H1 (cell line): ENCODE measurements around the gene IFNL1. TPM values are rescaled to one million over a fixed set of nuclear protein-coding genes. Genes with fewer than 3 reads are reported as not detected.
A peak's percentile ranks its signal among the peaks of the same experiment; 100 is the strongest.

Experiments used
- CTCF ChIA-PET: fragments of 300-600 bp; sonication (Branson Sonifier 250); formaldehyde crosslinking; loops from one replicate; lab custom pipeline; 2021; ENCODE audit not compliant: partially characterized antibody; lab: Charles Lee
- POLR2A ChIA-PET: fragments of 300-600 bp; sonication (Branson Sonifier 250); formaldehyde crosslinking; loops from one replicate; lab custom pipeline; 2021; ENCODE audit warnings: inconsistent platforms; ENCODE audit not compliant: partially characterized antibody; lab: Charles Lee
- DNase-seq, 2 experiments: peaks; one replicate each; pipeline versions ENCODE4 v3.0.0 to v3.0.0-alpha.2; 2010 to 2022; ENCODE audit warnings: low spot score in 2 of 2, low read depth in 1 of 2, mixed read lengths in 1 of 2
- FAIRE-seq: peaks from 2 replicates; lab custom pipeline; 2011; peaks lifted over from hg19 to GRCh38; lab: Jason Lieb, UNC
- H2AFZ ChIP-seq: 2 replicates; pipeline ENCODE4 v1.8.1; 2012; ENCODE audit warnings: low read length, inconsistent platforms
- H2AK5ac ChIP-seq: 2 replicates; pipeline ENCODE4 v1.6.1; 2013; ENCODE audit warnings: low read depth, low read length
- H2BK120ac ChIP-seq: replicated peaks from 2 replicates; pipeline ENCODE3; 2013; ENCODE audit warnings: low read depth, low read length, inconsistent platforms
- H2BK12ac ChIP-seq: 2 replicates; pipeline ENCODE4 v1.6.1; 2013; ENCODE audit warnings: low read depth, low read length
- H2BK15ac ChIP-seq: 2 replicates; pipeline ENCODE4 v1.6.1; 2013; ENCODE audit warnings: low read length
- H2BK20ac ChIP-seq: 2 replicates; pipeline ENCODE4 v1.6.1; 2013; ENCODE audit warnings: low read length
- H2BK5ac ChIP-seq: 2 replicates; pipeline ENCODE4 v1.6.1; 2013; ENCODE audit warnings: low read depth, low read length
- H3K14ac ChIP-seq: 2 replicates; pipeline ENCODE4 v1.6.1; 2013; ENCODE audit warnings: inconsistent platforms; ENCODE audit not compliant: insufficient read length
- H3K18ac ChIP-seq: 2 replicates; pipeline ENCODE4 v1.6.1; 2013; ENCODE audit warnings: low read length; ENCODE audit errors: extremely low read depth
- H3K23ac ChIP-seq: 2 replicates; pipeline ENCODE4 v1.6.1; 2013; ENCODE audit warnings: inconsistent platforms; ENCODE audit not compliant: insufficient read length
- H3K23me2 ChIP-seq: 2 replicates; pipeline ENCODE4 v1.6.1; 2013; ENCODE audit warnings: low read depth, low read length
- H3K27ac ChIP-seq: 2 replicates; pipeline ENCODE4 v1.6.1; 2011; ENCODE audit warnings: low read depth, low read length, inconsistent platforms
- H3K27me3 ChIP-seq, 4 experiments: replicated peaks in 1 of 4; 1 replicate in 1 of 4; 2 replicates in 3 of 4; pipeline versions ENCODE4 v1.6.1 to v1.8.1; 2011 to 2013; ENCODE audit warnings: low read length in 3 of 4, mild to moderate bottlenecking in 3 of 4, inconsistent platforms in 2 of 4, mixed read lengths in 2 of 4, moderate library complexity in 1 of 4; ENCODE audit not compliant: control insufficient read depth in 3 of 4, insufficient read depth in 3 of 4; ENCODE audit errors: extremely low read depth in 1 of 4
- H3K36me3 ChIP-seq, 4 experiments: 2 replicates each; pipeline versions ENCODE4 v1.6.1 to v1.8.1; 2011 to 2013; ENCODE audit warnings: mild to moderate bottlenecking in 4 of 4, low read length in 3 of 4, moderate library complexity in 2 of 4, control low read depth in 1 of 4, inconsistent platforms in 1 of 4; ENCODE audit not compliant: insufficient read depth in 4 of 4, control insufficient read depth in 2 of 4
- H3K4ac ChIP-seq: replicated peaks from 2 replicates; pipeline ENCODE3; 2013; ENCODE audit warnings: low read length, low read depth, mixed read lengths, inconsistent platforms; ENCODE audit not compliant: insufficient read length
- H3K4me1 ChIP-seq, 4 experiments: replicated peaks in 1 of 4; 1 replicate in 1 of 4; 2 replicates in 3 of 4; pipeline versions ENCODE4 v1.6.1 to v1.8.1; 2011 to 2013; ENCODE audit warnings: low read length in 3 of 4, inconsistent platforms in 2 of 4, mixed read lengths in 1 of 4; ENCODE audit not compliant: insufficient read depth in 4 of 4, control insufficient read depth in 3 of 4
- H3K4me2 ChIP-seq, 2 experiments: 2 replicates each; pipeline versions ENCODE4 v1.6.1 to v1.8.1; 2011 to 2013; ENCODE audit warnings: low read depth in 2 of 2, low read length in 2 of 2, control low read depth in 1 of 2, inconsistent platforms in 1 of 2, mild to moderate bottlenecking in 1 of 2; ENCODE audit not compliant: insufficient read depth in 1 of 2
- H3K4me3 ChIP-seq, 4 experiments: fragments of 200-600, 300-600 bp in 1 of 4; sonication (generic), shearing (Covaris generic), sonication (Bioruptor Twin) in 1 of 4; 2 replicates each; pipeline versions ENCODE4 v1.5.1 to v1.8.1; 2011 to 2016; ENCODE audit warnings: low read length in 4 of 4, low read depth in 3 of 4, control low read depth in 2 of 4, inconsistent platforms in 2 of 4, mild to moderate bottlenecking in 2 of 4, mixed read lengths in 1 of 4, moderate library complexity in 1 of 4; ENCODE audit not compliant: insufficient read depth in 2 of 4; ENCODE audit errors: extremely low read depth in 1 of 4
- H3K56ac ChIP-seq: replicated peaks from 2 replicates; pipeline ENCODE3; 2013; ENCODE audit warnings: low read depth, mild to moderate bottlenecking, mixed read lengths, low read length, inconsistent platforms; ENCODE audit not compliant: insufficient read length
- H3K79me1 ChIP-seq: 2 replicates; pipeline ENCODE4 v1.6.1; 2013; ENCODE audit warnings: low read depth, low read length, control low read depth
- H3K79me2 ChIP-seq, 2 experiments: 2 replicates each; pipeline versions ENCODE4 v1.6.1 to v1.8.1; 2012 to 2013; ENCODE audit warnings: low read length in 2 of 2, mild to moderate bottlenecking in 2 of 2, inconsistent platforms in 1 of 2; ENCODE audit not compliant: insufficient read depth in 2 of 2, control insufficient read depth in 1 of 2
- H3K9ac ChIP-seq, 4 experiments: replicated peaks in 1 of 4; 1 replicate in 1 of 4; 2 replicates in 3 of 4; pipeline versions ENCODE4 v1.6.1 to v1.8.1; 2011 to 2013; ENCODE audit warnings: low read depth in 3 of 4, low read length in 3 of 4, control low read depth in 2 of 4, mild to moderate bottlenecking in 2 of 4, moderate library complexity in 2 of 4, inconsistent platforms in 1 of 4; ENCODE audit errors: extremely low read depth in 1 of 4
- H3K9me3 ChIP-seq, 2 experiments: 2 replicates each; pipeline versions ENCODE4 v1.6.1 to v1.8.1; 2012 to 2013; ENCODE audit warnings: mild to moderate bottlenecking in 2 of 2, moderate library complexity in 2 of 2, control low read depth in 1 of 2, inconsistent platforms in 1 of 2, low read depth in 1 of 2, low read length in 1 of 2, mixed read lengths in 1 of 2; ENCODE audit not compliant: insufficient read depth in 2 of 2
- H4K20me1 ChIP-seq, 2 experiments: replicated peaks in 1 of 2; 2 replicates each; pipeline versions ENCODE3 to v1.8.1; 2011 to 2013; ENCODE audit warnings: inconsistent platforms in 2 of 2, low read length in 2 of 2, mild to moderate bottlenecking in 1 of 2; ENCODE audit not compliant: insufficient read depth in 2 of 2, control insufficient read depth in 1 of 2
- H4K5ac ChIP-seq: 2 replicates; pipeline ENCODE4 v1.6.1; 2013; ENCODE audit warnings: low read length, low read depth, mixed read lengths, inconsistent platforms; ENCODE audit not compliant: insufficient read length
- H4K8ac ChIP-seq: 2 replicates; pipeline ENCODE4 v1.8.0; 2013; ENCODE audit warnings: mild to moderate bottlenecking, moderate library complexity, low read length, inconsistent platforms; ENCODE audit not compliant: insufficient read depth; ENCODE audit errors: extremely low read depth
- H4K91ac ChIP-seq: replicated peaks from 2 replicates; pipeline ENCODE3; 2013; ENCODE audit warnings: low read length, mixed read lengths, inconsistent platforms; ENCODE audit not compliant: insufficient read length
- BACH1 ChIP-seq: IDR thresholded peaks from 2 replicates; pipeline ENCODE4 v1.6.1; 2012; ENCODE audit warnings: low read length, improper control_type of control experiment
- CHD2 ChIP-seq: IDR thresholded peaks from 2 replicates; pipeline ENCODE4 v1.6.1; 2012; ENCODE audit warnings: low read length, improper control_type of control experiment
- FOSL1 ChIP-seq: IDR thresholded peaks from 2 replicates; pipeline ENCODE4 v1.6.1; 2011; ENCODE audit warnings: mild to moderate bottlenecking, low read depth, low read length, moderate library complexity; ENCODE audit not compliant: insufficient read depth
- KDM1A ChIP-seq: fragments of 200-600, 300-600 bp; sonication (generic); IDR thresholded peaks from 2 replicates; pipeline ENCODE4 v1.7.1; 2016; ENCODE audit warnings: mild to moderate bottlenecking, low read length, borderline replicate concordance
- POLR2A ChIP-seq, 2 experiments: IDR thresholded peaks; 1 replicate in 1 of 2; 2 replicates in 1 of 2; pipeline ENCODE4 v1.6.1; 2011; ENCODE audit warnings: low read depth in 2 of 2, low read length in 2 of 2, mild to moderate bottlenecking in 2 of 2; ENCODE audit errors: control extremely low read depth in 1 of 2
- RFX5 ChIP-seq: IDR thresholded peaks from 2 replicates; pipeline ENCODE4 v1.6.1; 2011; ENCODE audit warnings: low read depth, low read length, improper control_type of control experiment, borderline replicate concordance
- RNF2 ChIP-seq: fragments of 200-900, 300-1000 bp; sonication (generic); IDR thresholded peaks from 2 replicates; pipeline ENCODE4 v1.7.1; 2016; ENCODE audit warnings: borderline replicate concordance, low read depth, mild to moderate bottlenecking, antibody characterized with exemption, low read length; ENCODE audit not compliant: poor library complexity, severe bottlenecking; ENCODE audit errors: missing control alignments
- SIN3A ChIP-seq, 2 experiments: IDR thresholded peaks in 1 of 2; conservative IDR thresholded peaks in 1 of 2; 2 replicates each; pipeline ENCODE4 v1.6.1; 2011 to 2012; ENCODE audit warnings: low read length in 2 of 2, improper control_type of control experiment in 1 of 2, low read depth in 1 of 2, mild to moderate bottlenecking in 1 of 2
- SIX5 ChIP-seq: IDR thresholded peaks from 2 replicates; pipeline ENCODE4 v1.6.1; 2011; ENCODE audit warnings: mild to moderate bottlenecking, low read depth, low read length
- SP1 ChIP-seq: IDR thresholded peaks from 2 replicates; pipeline ENCODE4 v1.6.1; 2011; ENCODE audit warnings: low read depth, low read length
- WGBS, 2 experiments: shearing (Covaris generic) in 1 of 2; methylation state at CpG; one replicate each; pipeline versions ENCODE4 v1.1.6 to v1.1.7; 2013 to 2015; ENCODE audit warnings: low lambda C conversion rate in 2 of 2, mixed read lengths in 2 of 2, inconsistent platforms in 1 of 2, low coverage in 1 of 2, missing lambda C conversion rate in 1 of 2; ENCODE audit not compliant: insufficient replicate concordance in 2 of 2, insufficient coverage in 1 of 2, insufficient read length in 1 of 2; ENCODE audit errors: extremely low coverage in 1 of 2, missing lambda C conversion rate in 1 of 2; 5-methylcytosine and 5-hydroxymethylcytosine counted together
- polyA plus RNA-seq, 7 experiments: library from polyadenylated mRNA; depleted of rRNA in 3 of 7; stranded (reverse) in 5 of 7; unstranded in 2 of 7; fragments of >200 nt in 5 of 7; fragments of 200-250 nt in 2 of 7; gene quantifications; 1 replicate in 5 of 7; 2 replicates in 1 of 7; 4 replicates in 1 of 7; pipeline versions ENCODE4 v1.2.1 to v1.2.3, GENCODE V29; 2011 to 2013; ENCODE audit warnings: missing spikeins in 2 of 7, mixed read lengths in 2 of 7
- total RNA-seq: library from RNA; stranded (reverse); fragmentation: NEBNext Ultra II Directional; extraction: Animal tissue kit (Norgen Biotek cat#: 25700); gene quantifications from 2 replicates; pipeline ENCODE4 v1.2.1, GENCODE V29; 2021

The IFNL1 gene
- total and polyA plus RNA-seq, 2 of the 8 experiments (the other 6 are each of a cell fraction or from before 2014, with no cell fraction given), result not detected

GRCh38 chr19:39341719-39342604, 45.8 kb downstream of the IFNL1 start, which contains the start of gene SAMD4B:
SAMD4B (plus strand) TSS chr19:39342421; CDS start chr19:39356894, 14,473 bp downstream.
- Histone ChIP-seq H2AFZ (peak within 1 kb of the TSS; percentile 99), H3K4me1 (peaks cover 2 to 9% (median 3%) of the 10 kb centered on the region in 4 experiments; a peak in 4 of 7 replicates), H4K5ac (peak within 1 kb of the TSS; percentile 55), H3K4me2 (peak within 1 kb of the TSS; percentile 88 to 90), H3K36me3 (0 out of 8 replicates have a peak, but pooled peaks cover 0 to 4% (median 0%) of the 10 kb centered on the region in 4 experiments), H3K27ac (peak within 1 kb of the TSS; percentile 43), H4K20me1 (peaks cover 6 to 13% of the 10 kb centered on the region in 2 experiments), H3K4me3 (peak within 1 kb of the TSS; percentile 83 to 98 (median 94)), H3K23me2 (peaks cover 15% of the 10 kb centered on the region), H3K9ac (peak within 1 kb of the TSS; percentile 46 to 79 (median 74)), H4K91ac (no peak within 1 kb of the TSS), H2BK5ac (no peak within 1 kb of the TSS), H2BK15ac (no peak within 1 kb of the TSS), H3K27me3 (no peaks in the 10 kb centered on the region), H3K18ac (no peak within 1 kb of the TSS; the same call in 1 of the 2 replicates), H2BK20ac (no peak within 1 kb of the TSS), H3K79me1 (peaks cover 6% of the 10 kb centered on the region), H3K9me3 (no peaks in the 10 kb centered on the region), H2BK12ac (no peak within 1 kb of the TSS), H3K56ac (peak within 1 kb of the TSS; percentile 59), H4K8ac (peak within 1 kb of the TSS; percentile 39; the same call in 1 of the 2 replicates), H3K14ac (no peak within 1 kb of the TSS), H2BK120ac (no peak within 1 kb of the TSS), H3K4ac (no peak within 1 kb of the TSS), H3K79me2 (peaks cover 0 to 28% of the 10 kb centered on the region in 2 experiments; a peak in 2 of 4 replicates), H2AK5ac (no peak within 1 kb of the TSS), H3K23ac (no peak within 1 kb of the TSS)
- POLR2A ChIA-PET, result interaction anchor here (0.7 to 2.2 kb wide), 9 partner anchors 45 to 94 kb away, joined by 3 to 8 read pairs (median 3); partner anchors contain the start of genes MED29, PAF1, PLEKHG2 and RPS16
- peak; percentile 7 for FAIRE-seq
- WGBS, 2 experiments, result 2% methylated on average over 29 of the region's 105 CpGs; no CpG with 5 or more reads in 1 of the 2 experiments
- peak; percentile 94 to 96 for DNase-seq
- CTCF ChIA-PET, result interaction anchor here (0.7 to 1.6 kb wide), 4 partner anchors 15 to 128 kb away, joined by 3 read pairs; partner anchors contain the start of gene IFNL1
- no peak for TF ChIP-seq KDM1A
- peak; percentile 63; the same call in 1 of the 2 replicates for TF ChIP-seq CHD2
- no peak for TF ChIP-seq RFX5
- TF ChIP-seq BACH1, result peak; percentile 67
- TF ChIP-seq RNF2, result no peak
- peak in 1 of 2 experiments; percentile 70; a peak in 2 of 3 replicates for TF ChIP-seq POLR2A (IDR thresholded peaks at IDR 0.05; ENCODE audit: control extremely low read depth in 1 of 2, low read depth in 2 of 2, low read length in 2 of 2)
- peak in 1 of 2 experiments; percentile 79; a peak in 2 of 4 replicates for TF ChIP-seq SIN3A (conservative IDR thresholded peaks at IDR 0.05 in 1 of 2, IDR thresholded peaks at IDR 0.05 in 1 of 2; ENCODE audit: low read depth in 1 of 2, low read length in 2 of 2)
- TF ChIP-seq SIX5, result no peak
- TF ChIP-seq FOSL1, result no peak
- peak; percentile 89 for TF ChIP-seq SP1
